Vagina (tissue), 2 donors: ENCODE results near the gene PTPRK. TPM values are rescaled to one million over a fixed set of nuclear protein-coding genes. Genes with fewer than 3 reads are reported as not detected.

Experiments used
- DNase-seq, 2 donors: peaks; one replicate each; pipeline ENCODE4 v3.0.0-alpha.2; 2017; ENCODE audit errors: extremely low spot score in 2 of 2
- H3K27ac ChIP-seq: fragments of 200-600 bp; sonication (generic); one replicate; pipeline ENCODE4 v1.5.1; 2019
- H3K27me3 ChIP-seq: fragments of 200-600 bp; sonication (generic); one replicate; pipeline ENCODE4 v1.5.1; 2019
- H3K36me3 ChIP-seq, 2 donors: fragments of 200-600 bp; sonication (generic); one replicate each; pipeline ENCODE4 v1.5.1; 2017 to 2019
- H3K4me1 ChIP-seq: fragments of 200-600 bp; sonication (generic); one replicate; pipeline ENCODE4 v1.5.1; 2019
- H3K4me3 ChIP-seq, 2 donors: fragments of 200-600 bp; sonication (generic); 1 replicate in 1 of 2; 2 replicates in 1 of 2; pipeline ENCODE4 v1.5.1; 2016 to 2019
- H3K9me3 ChIP-seq: fragments of 200-600 bp; sonication (generic); one replicate; pipeline ENCODE4 v1.5.1; 2019
- CTCF ChIP-seq, 3 experiments: fragments of 450-650 bp in 2 of 3; fragments of 200-600 bp in 1 of 3; sonication (generic) in 1 of 3; IDR thresholded peaks; one replicate each; pipeline ENCODE4 v1.5.1; 2017 to 2019; ENCODE audit warnings: antibody characterized with exemption in 3 of 3, mild to moderate bottlenecking in 2 of 3, moderate library complexity in 2 of 3
- POLR2A ChIP-seq, 2 donors: fragments of 450-650 bp; IDR thresholded peaks; one replicate each; pipeline ENCODE4 v1.6.1; 2017; ENCODE audit warnings: antibody characterized with exemption in 2 of 2, mild to moderate bottlenecking in 2 of 2, moderate library complexity in 2 of 2
- POLR2AphosphoS5 ChIP-seq, 2 donors: sonication (generic); formaldehyde crosslinking; IDR thresholded peaks; one replicate each; pipeline ENCODE4 v1.9.0; 2017; ENCODE audit warnings: antibody characterized with exemption in 2 of 2, mild to moderate bottlenecking in 2 of 2, low read depth in 1 of 2; ENCODE audit not compliant: insufficient read depth in 1 of 2
- intact Hi-C: fragments of 100-400 bp; cut with DNase I; formaldehyde crosslinking; loops from one replicate; pipeline ENCODE4 v1.15.1; 2023
- total RNA-seq: library from RNA; depleted of rRNA; stranded (reverse); fragments of >200 nt; gene quantifications from one replicate; pipeline ENCODE4 v1.2.3, GENCODE V29; 2016

Gene PTPRK
- total RNA-seq, 1 donor from 2014 or later, result 82.5 TPM

GRCh38 chr6:128365520-128366160, 154.8 kb downstream of the PTPRK start:
- H3K9me3 ChIP-seq, result no peaks in the 10 kb centered on the region
- no peak overlapping the region for H3K27ac ChIP-seq
- no peaks in the 10 kb centered on the region for H3K27me3 ChIP-seq
- no peak for TF ChIP-seq POLR2AphosphoS5 (IDR thresholded peaks at IDR 0.05; ENCODE audit: insufficient read depth in 1 of 2, low read depth in 1 of 2)
- TF ChIP-seq POLR2A (IDR thresholded peaks at IDR 0.05), result no peak
- no peak for TF ChIP-seq CTCF (IDR thresholded peaks at IDR 0.05)
- intact Hi-C loops, result no loop called here
- DNase-seq, result no peak
- peaks cover 18% of the 10 kb centered on the region for H3K4me1 ChIP-seq
- H3K36me3 ChIP-seq, result no peaks in the 10 kb centered on the region
- no peak overlapping the region for H3K4me3 ChIP-seq

- DNase-seq, result no peak
- TF ChIP-seq POLR2A (IDR thresholded peaks at IDR 0.05) (no peak), POLR2AphosphoS5 (IDR thresholded peaks at IDR 0.05; ENCODE audit: insufficient read depth in 1 of 2, low read depth in 1 of 2) (no peak), CTCF (IDR thresholded peaks at IDR 0.05) (no peak)
- Histone ChIP-seq H3K27ac (no peak overlapping the region), H3K4me1 (peaks cover 18% of the 10 kb centered on the region), H3K4me3 (no peak overlapping the region), H3K36me3 (no peaks in the 10 kb centered on the region), H3K27me3 (no peaks in the 10 kb centered on the region), H3K9me3 (no peaks in the 10 kb centered on the region)
- intact Hi-C loops, result no loop called here
Observed at GRCh38 chr6:128364766-128365519, 155.5 kb downstream of the PTPRK start.

- H3K27ac ChIP-seq, result no peak overlapping the region
- no peak overlapping the region for H3K4me3 ChIP-seq
- no peaks in the 10 kb centered on the region for H3K27me3 ChIP-seq
- peaks cover 14% of the 10 kb centered on the region for H3K4me1 ChIP-seq
- DNase-seq, result no peak
- H3K36me3 ChIP-seq, result no peaks in the 10 kb centered on the region
- TF ChIP-seq POLR2A (IDR thresholded peaks at IDR 0.05) (no peak), CTCF (IDR thresholded peaks at IDR 0.05) (no peak), POLR2AphosphoS5 (IDR thresholded peaks at IDR 0.05; ENCODE audit: insufficient read depth in 1 of 2, low read depth in 1 of 2) (no peak)
- intact Hi-C loops, result no loop called here
- H3K9me3 ChIP-seq, result no peaks in the 10 kb centered on the region
Observed at GRCh38 chr6:128363020-128363813, 157.2 kb downstream of the PTPRK start.

- Histone ChIP-seq H3K27me3 (no peaks in the 10 kb centered on the region), H3K27ac (no peak overlapping the region), H3K4me1 (no peaks in the 10 kb centered on the region), H3K9me3 (no peaks in the 10 kb centered on the region), H3K36me3 (no peaks in the 10 kb centered on the region), H3K4me3 (no peak overlapping the region)
- TF ChIP-seq POLR2A (IDR thresholded peaks at IDR 0.05) (no peak), POLR2AphosphoS5 (IDR thresholded peaks at IDR 0.05; ENCODE audit: insufficient read depth in 1 of 2, low read depth in 1 of 2) (no peak), CTCF (IDR thresholded peaks at IDR 0.05) (no peak)
- DNase-seq, result no peak
- intact Hi-C loops, result no loop called here
Observed at GRCh38 chr6:128361378-128361777, 159.0 kb downstream of the PTPRK start.
